ENCODE results near the gene SH2D7. TPM values are rescaled to one million over a fixed set of nuclear protein-coding genes. Genes with fewer than 3 reads are reported as not detected.
A peak's percentile ranks its signal among the peaks of the same experiment; 100 is the strongest.

Gene SH2D7
- total RNA-seq, 1 donor from 2014 or later = not detected

GRCh38 chr15:78077053-78077870 lies 15.1 kb upstream of the SH2D7 start, which contains the start of gene TBC1D2B:
Gene TBC1D2B (minus strand): TSS chr15:78077711. CDS start chr15:78077652, 59 bp downstream.
- TF ChIP-seq CTCF (IDR thresholded peaks at IDR 0.05; ENCODE audit: insufficient read depth, low read length, severe bottlenecking) = no peak
- no peaks in the 10 kb centered on the region for H3K36me3 ChIP-seq (ENCODE audit: control insufficient read depth, insufficient read depth, low read length)
- H3K4me3 ChIP-seq (ENCODE audit: low read depth, low read length) = peak within 1 kb of the TSS; percentile 74
- DNase-seq (ENCODE audit: low read depth) (peak; percentile 26), FAIRE-seq (no peak)
- no peaks in the 10 kb centered on the region for H3K27me3 ChIP-seq (ENCODE audit: control insufficient read depth, insufficient read depth, low read length)

GRCh38 chr15:78077871-78078210 lies 14.5 kb upstream of the SH2D7 start:
- no peak for FAIRE-seq
- no peaks in the 10 kb centered on the region for H3K27me3 ChIP-seq (ENCODE audit: control insufficient read depth, insufficient read depth, low read length)

GRCh38 chr15:78079298-78080087 lies 12.9 kb upstream of the SH2D7 start:
- TF ChIP-seq CTCF (IDR thresholded peaks at IDR 0.05; ENCODE audit: insufficient read depth, low read length, severe bottlenecking) = no peak
- Histone ChIP-seq H3K27me3 (ENCODE audit: control insufficient read depth, insufficient read depth, low read length) (no peaks in the 10 kb centered on the region), H3K36me3 (ENCODE audit: control insufficient read depth, insufficient read depth, low read length) (no peaks in the 10 kb centered on the region), H3K4me3 (ENCODE audit: low read depth, low read length) (no peak overlapping the region)
- FAIRE-seq (no peak), DNase-seq (ENCODE audit: low read depth) (no peak)

More at GRCh38 chr15:78077871-78078210, 14.5 kb upstream of the SH2D7 start:
- peak overlapping the region; percentile 74 for H3K4me3 ChIP-seq (ENCODE audit: low read depth, low read length)
- no peak for TF ChIP-seq CTCF (IDR thresholded peaks at IDR 0.05; ENCODE audit: insufficient read depth, low read length, severe bottlenecking)
- DNase-seq (ENCODE audit: low read depth) = no peak
- no peaks in the 10 kb centered on the region for H3K36me3 ChIP-seq (ENCODE audit: control insufficient read depth, insufficient read depth, low read length)

GRCh38 chr15:78080088-78080460 lies 12.3 kb upstream of the SH2D7 start:
- H3K27me3 ChIP-seq (ENCODE audit: control insufficient read depth, insufficient read depth, low read length) = no peaks in the 10 kb centered on the region
- DNase-seq (ENCODE audit: low read depth) (no peak), FAIRE-seq (no peak)
- TF ChIP-seq CTCF (IDR thresholded peaks at IDR 0.05; ENCODE audit: insufficient read depth, low read length, severe bottlenecking) = no peak
- no peak overlapping the region for H3K4me3 ChIP-seq (ENCODE audit: low read depth, low read length)
- no peaks in the 10 kb centered on the region for H3K36me3 ChIP-seq (ENCODE audit: control insufficient read depth, insufficient read depth, low read length)

GRCh38 chr15:78082106-78082742 lies 10.1 kb upstream of the SH2D7 start:
- no peaks in the 10 kb centered on the region for H3K36me3 ChIP-seq (ENCODE audit: control insufficient read depth, insufficient read depth, low read length)
- H3K27me3 ChIP-seq (ENCODE audit: control insufficient read depth, insufficient read depth, low read length) = no peaks in the 10 kb centered on the region
- no peak overlapping the region for H3K4me3 ChIP-seq (ENCODE audit: low read depth, low read length)
- DNase-seq (ENCODE audit: low read depth) (peak; percentile 69), FAIRE-seq (no peak)
- no peak for TF ChIP-seq CTCF (IDR thresholded peaks at IDR 0.05; ENCODE audit: insufficient read depth, low read length, severe bottlenecking)
